HFFc6 (cell line): ENCODE data around the gene TXK. TPM values are rescaled to one million over a fixed set of nuclear protein-coding genes. Genes with fewer than 3 reads are reported as not detected.

Source experiments
- DNase-seq: peaks from one replicate; pipeline ENCODE4 v3.0.0-alpha.2; 2018
- H3K27ac Mint-ChIP-seq: 2 replicates; pipeline ENCODE4 v1.8.0; 2020; ENCODE audit warnings: mild to moderate bottlenecking, mixed read lengths
- H3K27me3 Mint-ChIP-seq: 2 replicates; pipeline ENCODE4 v1.8.0; 2021; ENCODE audit warnings: mild to moderate bottlenecking, moderate library complexity, mixed read lengths; ENCODE audit not compliant: insufficient read depth
- H3K36me3 Mint-ChIP-seq: 2 replicates; pipeline ENCODE4 v1.8.0; 2021; ENCODE audit warnings: low read depth, mixed read lengths
- H3K4me1 Mint-ChIP-seq: 2 replicates; pipeline ENCODE4 v1.8.0; 2020; ENCODE audit warnings: low read depth, mixed read lengths
- H3K4me3 Mint-ChIP-seq: 2 replicates; pipeline ENCODE4 v1.8.0; 2020; ENCODE audit warnings: mild to moderate bottlenecking, moderate library complexity, mixed read lengths
- H3K9me3 Mint-ChIP-seq: 2 replicates; pipeline ENCODE4 v1.8.0; 2020; ENCODE audit warnings: mild to moderate bottlenecking, mixed read lengths
- CTCF ChIP-seq: fragments of 200-600 bp; sonication (generic); IDR thresholded peaks from 2 replicates; pipeline ENCODE4 v1.5.0; 2021; ENCODE audit warnings: antibody characterized with exemption, mild to moderate bottlenecking
- long read RNA-seq: library from polyadenylated mRNA; unstranded; transcript quantifications from one replicate; pipeline ENCODE4 v2.0.0, GENCODE V29; 2019
- total RNA-seq, 6 experiments: library from RNA; stranded (reverse); fragmentation: NEBNext Ultra II Directional; extraction: Animal tissue kit (Norgen Biotek cat#: 25700); gene quantifications; 2 replicates in 1 of 6; 3 replicates in 5 of 6; pipeline ENCODE4 v1.2.3, GENCODE V29; 2021

The TXK gene
- total RNA-seq = not detected
- long read RNA-seq = 0 reads

GRCh38 chr4:48134081-48134480 lies at the start of gene TXK:
Gene TXK (minus strand): TSS chr4:48134250. CDS start chr4:48134170, 80 bp downstream.
- DNase-seq = no peak
- Mint-ChIP-seq H3K9me3 (no peaks in the 10 kb centered on the region), H3K4me1 (peaks cover 7% of the 10 kb centered on the region), H3K4me3 (no peak within 1 kb of the TSS), H3K27me3 (peaks cover 9% of the 10 kb centered on the region), H3K27ac (no peak within 1 kb of the TSS), H3K36me3 (no peaks in the 10 kb centered on the region)
- TF ChIP-seq CTCF = no peak

GRCh38 chr4:48180234-48180633 lies 46.2 kb upstream of the TXK start:
- H3K27ac Mint-ChIP-seq = no peak overlapping the region
- no peaks in the 10 kb centered on the region for H3K9me3 Mint-ChIP-seq
- H3K36me3 Mint-ChIP-seq = no peaks in the 10 kb centered on the region
- no peak overlapping the region for H3K4me3 Mint-ChIP-seq
- no peak for DNase-seq
- no peak for TF ChIP-seq CTCF
- peaks cover 6% of the 10 kb centered on the region; the same call in 1 of the 2 replicates for H3K4me1 Mint-ChIP-seq
- peaks cover 15% of the 10 kb centered on the region for H3K27me3 Mint-ChIP-seq

GRCh38 chr4:48178931-48179330 lies 44.9 kb upstream of the TXK start:
- H3K27me3 Mint-ChIP-seq = peaks cover 10% of the 10 kb centered on the region
- no peak overlapping the region for H3K4me3 Mint-ChIP-seq

GRCh38 chr4:48175806-48176205 lies 41.8 kb upstream of the TXK start:
- H3K4me3 Mint-ChIP-seq = no peak overlapping the region
- H3K9me3 Mint-ChIP-seq = no peaks in the 10 kb centered on the region
- peaks cover 19% of the 10 kb centered on the region for H3K4me1 Mint-ChIP-seq
- no peak overlapping the region for H3K27ac Mint-ChIP-seq
- TF ChIP-seq CTCF = no peak
- H3K36me3 Mint-ChIP-seq = no peaks in the 10 kb centered on the region
- H3K27me3 Mint-ChIP-seq = peaks cover 6% of the 10 kb centered on the region
- DNase-seq = no peak

More at GRCh38 chr4:48178931-48179330, 44.9 kb upstream of the TXK start:
- peaks cover 9% of the 10 kb centered on the region for H3K4me1 Mint-ChIP-seq
- no peak overlapping the region for H3K27ac Mint-ChIP-seq
- H3K36me3 Mint-ChIP-seq = no peaks in the 10 kb centered on the region
- no peak for DNase-seq
- TF ChIP-seq CTCF = no peak
- H3K9me3 Mint-ChIP-seq = no peaks in the 10 kb centered on the region

- Mint-ChIP-seq H3K27ac (no peak overlapping the region), H3K4me1 (peaks cover 19% of the 10 kb centered on the region), H3K4me3 (no peak overlapping the region), H3K36me3 (no peaks in the 10 kb centered on the region), H3K9me3 (no peaks in the 10 kb centered on the region), H3K27me3 (peaks cover 6% of the 10 kb centered on the region)
- TF ChIP-seq CTCF = no peak
- no peak for DNase-seq
Measured at GRCh38 chr4:48175328-48175727, 41.3 kb upstream of the TXK start.
